IPS DF 4.7 (cell line): ENCODE measurements around the gene IKZF3.
"Not testable (repeated sequence)": the region's sequence is repeated elsewhere in the genome, so short reads cannot be mapped to it uniquely, and the experiment has no call there.

ENCODE experiments used
- DNase-seq: peaks from one replicate; pipeline ENCODE4 v3.0.0-alpha.2; 2013; ENCODE audit warnings: low spot score; ENCODE audit errors: extremely low read depth

The IKZF3 gene

DNA sequence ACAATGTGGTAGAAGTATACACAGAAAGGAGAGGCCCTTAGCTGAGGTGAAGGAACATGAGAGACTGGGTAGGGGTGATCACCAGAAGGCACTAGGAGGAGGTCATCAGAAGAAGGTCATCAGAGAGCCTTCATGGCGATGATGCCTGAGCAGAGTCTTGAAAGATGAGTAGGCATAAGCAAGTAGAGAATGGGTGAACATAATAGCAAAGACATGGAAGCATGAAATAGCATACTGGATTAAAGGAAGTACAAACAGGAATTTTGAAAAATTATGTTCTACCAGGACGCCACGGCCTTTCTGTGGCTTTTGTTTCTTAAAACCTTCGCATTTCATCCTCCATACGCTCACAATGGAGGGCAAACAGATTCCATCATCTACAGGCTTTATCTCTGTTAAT is 2.9 kb downstream of the IKZF3 start:
- no peak for DNase-seq

DNA sequence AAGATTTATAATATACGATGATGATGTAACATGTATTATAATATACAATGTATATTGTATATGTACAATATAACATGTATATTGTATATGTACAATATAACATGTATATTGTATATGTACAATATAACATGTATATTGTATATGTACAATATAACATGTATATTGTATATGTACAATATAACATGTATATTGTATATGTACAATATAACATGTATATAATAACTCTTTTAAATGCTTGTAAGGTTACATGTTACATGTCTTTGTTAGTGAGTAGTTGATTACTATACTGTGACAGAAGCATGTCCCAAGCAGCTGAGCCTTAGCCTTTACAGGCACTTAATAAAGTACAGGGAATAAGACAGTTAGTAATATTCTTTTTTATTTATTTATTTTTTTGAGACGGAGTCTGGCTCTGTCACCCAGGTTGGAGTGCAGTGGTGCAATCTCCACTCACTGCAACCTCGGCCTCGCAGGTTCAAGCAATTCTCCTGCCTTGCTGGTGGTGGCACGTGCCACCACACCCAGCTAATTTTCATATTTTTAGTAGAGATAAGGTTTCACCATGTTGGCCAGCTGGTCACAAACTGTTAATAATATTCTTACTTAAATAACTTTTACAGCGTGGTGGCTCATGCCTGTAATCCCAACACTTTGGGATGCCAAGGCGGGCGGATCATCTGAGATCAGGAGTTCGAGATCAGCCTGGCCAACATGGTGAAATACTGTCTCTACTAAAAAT is 8.0 kb downstream of the IKZF3 start:
- not testable (repeated sequence) for DNase-seq

DNA sequence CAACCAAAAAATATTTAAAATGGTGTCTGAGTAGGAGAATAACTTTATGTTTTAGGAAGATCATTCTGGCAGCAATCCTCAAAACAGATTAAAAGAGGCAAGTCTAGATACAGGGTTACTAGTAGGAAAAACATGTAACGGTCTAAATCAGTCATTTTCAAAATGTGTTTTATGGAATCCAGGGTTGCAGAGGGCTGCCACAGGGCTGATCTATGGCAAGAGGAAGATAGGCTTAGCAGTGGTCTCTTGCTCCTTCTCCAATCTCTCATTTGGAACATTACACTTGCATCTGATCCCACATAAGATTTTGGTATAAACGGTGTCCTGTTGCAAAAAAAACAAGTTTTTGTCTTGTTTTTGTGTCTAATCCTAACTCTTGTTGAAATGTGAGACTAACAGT is 9.2 kb downstream of the IKZF3 start:
- no peak for DNase-seq

DNA sequence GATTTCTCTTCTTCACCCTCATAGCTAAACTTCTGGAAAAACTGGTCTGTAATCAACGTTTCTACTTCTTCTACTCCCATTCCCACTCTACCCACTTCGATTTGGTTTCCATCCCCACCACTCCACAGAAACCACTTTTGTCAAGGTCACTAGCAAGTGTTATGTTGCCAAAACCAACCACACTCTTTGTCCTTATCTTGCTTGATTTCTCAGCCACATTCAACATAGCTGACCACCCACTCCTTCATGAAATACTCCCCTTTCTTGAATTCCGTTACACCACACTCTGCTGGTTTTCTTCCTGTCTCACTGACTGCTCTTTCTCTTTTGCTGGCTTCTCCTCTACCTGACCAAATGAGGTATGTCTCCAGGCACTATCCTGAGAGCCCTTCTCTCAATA is 11.9 kb downstream of the IKZF3 start:
- no peak for DNase-seq

DNA sequence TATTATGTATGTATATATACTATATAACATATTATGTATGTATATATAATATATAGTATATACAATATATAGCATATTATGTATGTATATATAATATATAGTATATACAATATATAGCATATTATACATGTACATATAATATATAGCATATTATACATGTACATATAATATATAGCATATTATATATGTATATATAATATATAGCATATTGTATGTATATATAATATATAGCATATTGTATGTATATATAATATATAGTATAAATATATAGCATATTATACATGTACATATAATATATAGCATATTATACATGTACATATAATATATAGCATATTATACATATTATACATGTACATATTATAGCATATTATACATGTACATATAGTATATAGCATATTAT is 13.9 kb downstream of the IKZF3 start:
- not testable (repeated sequence) for DNase-seq

DNA sequence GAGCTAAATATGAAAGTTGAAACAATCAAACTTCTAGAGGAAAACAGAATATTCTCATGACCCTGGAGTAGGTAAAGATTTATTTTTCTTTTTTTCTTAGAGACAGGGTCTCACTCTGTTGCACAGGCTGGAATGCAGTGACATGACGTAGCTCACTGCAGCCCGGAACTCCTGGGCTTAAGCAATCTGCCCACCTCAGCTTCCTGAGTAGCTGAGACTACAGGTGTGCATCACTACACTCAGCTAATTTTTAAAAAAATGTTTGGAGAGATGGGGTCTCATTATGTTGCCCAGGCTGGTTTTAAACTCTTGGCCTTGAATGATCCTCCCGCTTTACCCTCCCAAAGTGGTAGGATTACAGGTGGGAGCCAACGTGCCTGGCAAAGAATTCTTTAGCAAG is 15.5 kb downstream of the IKZF3 start:
- DNase-seq = no peak

DNA sequence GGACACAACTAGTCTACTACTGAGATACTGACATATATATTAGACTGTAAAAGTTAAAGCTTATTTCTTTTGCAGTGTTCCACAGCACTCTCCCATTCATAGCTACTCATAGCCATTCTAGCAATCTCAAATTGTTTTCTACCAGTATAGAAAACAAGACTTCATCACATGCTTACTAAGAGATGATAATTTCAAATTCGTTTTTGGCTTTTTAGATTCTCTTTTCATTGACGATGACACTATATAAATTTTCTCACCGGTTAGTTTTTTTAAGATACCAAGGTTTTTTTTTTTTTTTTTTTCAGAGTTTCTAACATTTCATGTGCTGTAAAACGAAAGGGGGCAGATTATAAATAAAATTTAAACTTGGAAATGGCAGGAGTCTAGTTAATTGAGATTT is 17.9 kb downstream of the IKZF3 start:
- no peak for DNase-seq

DNA sequence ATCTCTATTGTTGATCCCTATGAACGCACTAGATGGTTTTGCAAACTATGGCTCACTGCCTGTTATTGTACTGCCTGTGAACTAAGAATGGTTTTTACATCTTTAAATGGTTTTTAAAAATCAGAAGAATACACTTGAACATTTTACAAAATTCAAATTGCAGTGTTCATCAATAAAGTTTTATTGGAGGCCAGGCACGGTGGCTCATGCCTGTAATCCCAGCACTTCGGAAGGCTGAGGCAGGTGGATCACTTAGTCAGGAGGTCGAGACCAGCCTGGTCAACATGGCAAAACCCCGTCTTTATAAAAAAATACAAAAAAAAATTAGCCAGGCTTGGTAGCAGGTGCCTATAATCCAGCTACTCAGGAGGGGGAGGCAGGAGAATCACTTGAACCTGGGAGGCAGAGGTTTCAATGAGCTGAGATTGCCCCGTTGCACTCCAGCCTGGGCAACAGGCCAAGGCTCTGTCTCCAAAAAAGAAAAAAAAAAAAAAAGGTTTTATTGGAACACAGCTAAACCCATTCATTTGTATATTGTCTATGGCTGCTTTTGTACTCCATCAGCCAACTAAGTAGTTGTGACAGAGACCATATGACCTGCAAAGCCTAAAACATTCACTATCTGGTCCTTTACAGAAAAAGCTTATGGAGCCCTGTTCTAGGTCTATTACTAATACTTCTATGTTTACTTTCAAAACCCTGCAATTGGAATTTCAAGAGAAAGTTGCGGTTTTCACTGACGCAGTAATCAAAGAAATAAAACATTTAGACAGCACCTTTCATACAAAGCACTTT is 18.9 kb downstream of the IKZF3 start:
- DNase-seq = no peak

DNA sequence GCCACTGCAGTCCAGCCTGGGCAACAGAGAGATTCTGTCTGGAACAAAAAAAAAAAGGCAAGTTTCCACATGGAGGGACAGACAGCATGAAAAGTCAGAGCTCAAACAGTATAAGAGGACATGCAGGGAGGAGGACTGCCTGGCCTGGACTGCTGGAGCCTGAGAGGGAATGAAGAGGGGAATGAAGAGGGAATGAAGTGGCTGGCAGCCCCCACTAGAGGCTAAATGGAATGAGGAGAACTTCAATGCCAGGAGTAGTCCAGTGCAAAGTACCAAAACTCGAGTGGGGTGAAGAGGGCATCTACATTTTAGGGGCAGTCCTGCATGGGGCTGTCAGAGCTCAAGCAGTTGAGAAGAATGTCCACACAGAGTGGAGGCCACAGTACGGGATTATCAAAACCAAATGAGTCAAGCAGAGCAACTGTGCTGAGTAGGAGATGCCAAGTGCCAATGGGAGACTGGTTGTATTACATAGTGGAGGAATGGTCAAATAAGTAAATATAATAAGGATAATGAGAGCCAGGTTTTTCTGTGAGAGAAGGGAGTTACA is 22.9 kb downstream of the IKZF3 start:
- no peak for DNase-seq

DNA sequence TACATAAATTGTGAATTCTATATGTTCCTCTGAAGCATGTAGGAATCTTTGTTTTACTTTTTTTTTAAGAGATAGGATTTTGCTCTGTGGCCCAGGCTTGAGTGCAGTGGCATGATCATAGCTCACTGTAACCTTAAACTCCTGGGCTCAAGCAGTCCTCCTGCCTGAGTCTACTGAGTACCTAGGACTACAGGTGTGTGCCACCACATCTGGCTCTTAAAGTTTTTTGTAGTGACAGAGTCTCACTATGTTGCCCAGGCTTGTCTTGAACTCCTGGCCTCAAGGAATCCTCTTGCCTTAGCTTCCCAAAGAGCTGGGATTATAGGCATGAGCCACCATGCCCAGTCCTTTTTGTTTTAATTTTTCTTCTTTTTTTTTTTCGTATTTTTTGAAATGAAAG is 25.3 kb downstream of the IKZF3 start:
- no peak for DNase-seq

DNA sequence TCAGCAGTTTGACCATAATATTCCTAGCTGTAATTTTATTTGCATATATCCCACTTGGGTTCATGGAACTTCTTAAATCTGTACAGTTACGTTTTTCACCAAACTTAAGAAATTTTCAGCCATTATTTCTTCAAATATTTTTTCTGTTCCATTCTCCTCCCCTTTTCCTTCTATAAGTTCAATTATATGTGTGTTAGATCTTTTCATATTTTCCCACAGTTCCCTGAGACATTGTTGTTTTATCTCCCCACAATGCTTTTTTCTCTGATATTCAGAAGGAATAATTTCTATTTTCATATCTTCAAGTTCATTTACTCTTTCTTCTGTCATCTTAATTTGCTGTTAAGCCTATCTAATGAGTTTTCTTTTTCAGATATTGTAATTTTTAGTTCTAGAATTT is 26.1 kb downstream of the IKZF3 start:
- no peak for DNase-seq

DNA sequence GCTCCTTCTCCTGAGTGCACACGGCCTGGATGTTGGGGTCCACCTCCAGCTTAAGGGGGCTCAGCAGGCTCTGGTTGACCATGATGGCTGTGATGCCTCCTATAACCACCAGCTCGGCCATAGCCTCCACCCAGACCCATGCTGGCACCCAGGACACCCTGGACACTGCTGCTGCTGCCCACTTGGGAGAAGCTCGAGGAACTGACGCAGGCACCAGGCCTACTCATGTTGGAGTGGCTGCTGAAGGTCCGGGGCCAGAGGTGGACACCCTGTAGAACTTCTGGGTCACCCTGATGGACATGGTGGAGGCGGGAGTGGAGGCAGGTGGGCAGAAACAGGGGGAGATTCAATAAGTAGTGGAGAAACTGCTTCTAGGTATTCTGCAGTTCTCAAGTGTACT is 28.0 kb downstream of the IKZF3 start:
- no peak for DNase-seq

DNA sequence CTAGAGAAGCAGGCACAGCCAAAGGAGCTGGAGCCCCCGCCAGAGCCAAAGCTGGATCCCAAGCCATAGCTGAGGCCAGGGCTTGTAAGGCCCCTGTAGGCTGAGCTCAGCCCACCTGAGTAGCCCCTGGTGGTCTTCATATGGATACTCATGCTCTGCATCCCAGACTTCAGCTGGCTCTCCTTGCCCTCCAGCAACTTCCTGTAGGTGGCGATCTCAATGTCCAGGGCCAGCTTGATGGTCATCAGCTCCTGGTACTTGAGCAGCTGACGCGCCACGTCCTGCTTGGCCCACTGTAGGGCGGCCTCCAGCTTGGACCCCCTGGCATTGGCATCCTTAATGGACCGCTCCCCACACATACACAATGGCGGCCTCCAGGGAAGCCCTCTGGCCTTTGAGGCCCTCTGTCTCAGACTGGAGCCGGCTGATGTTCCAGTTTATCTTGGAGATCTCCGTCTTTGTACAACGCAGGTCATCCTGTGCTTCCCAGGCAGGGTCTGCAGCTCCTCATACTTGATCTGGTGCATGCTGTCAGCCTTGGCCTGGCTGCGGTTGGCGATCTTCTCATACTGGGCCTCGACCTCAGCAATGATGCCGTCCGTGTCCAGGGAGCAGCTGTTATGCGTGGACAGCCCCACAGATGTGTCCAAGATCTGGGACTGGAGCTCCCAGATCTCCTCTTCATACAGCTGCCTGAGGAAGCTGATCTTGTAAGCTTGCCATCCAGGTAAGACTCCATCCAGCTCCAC is 28.9 kb downstream of the IKZF3 start:
- peak; percentile 7 for DNase-seq

DNA sequence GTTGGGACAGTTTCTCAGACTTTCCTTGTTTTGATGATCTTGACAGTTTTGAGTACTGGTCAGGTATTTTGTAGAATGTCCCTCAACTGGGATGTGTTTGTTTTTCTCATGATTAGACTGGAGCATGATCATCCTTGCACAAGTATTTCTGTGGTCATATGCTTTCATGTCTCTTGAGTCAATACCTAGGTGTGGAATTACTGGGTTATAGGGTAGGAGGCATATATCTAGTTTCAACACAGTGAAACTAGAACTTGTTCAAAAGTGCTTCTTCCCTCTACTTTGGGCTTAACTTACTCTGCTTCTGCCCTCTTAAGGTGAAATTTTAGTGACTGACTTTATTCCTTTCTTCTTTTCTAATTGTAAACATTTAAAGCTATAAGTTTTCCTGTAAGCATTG is 30.1 kb downstream of the IKZF3 start:
- no peak for DNase-seq

DNA sequence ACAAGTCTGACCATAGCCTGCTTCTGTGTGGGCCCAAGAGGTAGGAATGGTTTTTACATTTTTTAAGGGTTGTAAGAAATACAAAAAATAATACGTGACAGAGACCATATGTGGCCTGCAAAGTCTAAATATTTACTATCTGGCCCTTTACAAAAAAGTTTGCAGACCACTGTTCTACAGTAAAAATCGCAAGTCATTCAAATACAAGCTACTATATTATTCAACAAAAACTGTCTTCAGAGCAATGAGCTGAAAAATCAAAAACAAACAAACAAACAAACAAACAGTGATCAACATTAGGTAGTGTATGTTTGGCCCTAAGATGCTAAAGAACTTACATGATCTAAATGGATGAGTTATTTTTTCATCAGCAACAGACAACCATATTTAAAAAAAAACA is 32.5 kb downstream of the IKZF3 start:
- DNase-seq = no peak

DNA sequence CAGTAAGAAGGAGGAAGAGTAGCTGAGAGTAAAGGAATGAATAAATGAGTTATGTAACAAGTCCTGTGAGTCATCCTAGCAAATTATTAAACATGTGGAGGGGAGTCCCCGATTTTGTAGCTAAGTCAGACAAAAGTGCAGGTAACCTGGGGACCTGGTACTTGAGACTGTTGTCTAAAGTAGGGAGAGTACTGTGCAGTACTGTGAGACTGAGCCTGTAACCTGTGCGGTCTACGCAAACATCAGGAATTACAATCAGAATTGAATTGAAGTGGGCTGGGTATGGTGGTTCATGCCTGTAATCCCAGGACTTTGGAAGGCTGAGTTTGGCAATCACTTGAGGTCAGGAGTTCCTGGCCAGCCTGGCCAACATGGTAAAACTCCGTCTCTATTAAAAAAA is 35.7 kb downstream of the IKZF3 start:
- DNase-seq = no peak

DNA sequence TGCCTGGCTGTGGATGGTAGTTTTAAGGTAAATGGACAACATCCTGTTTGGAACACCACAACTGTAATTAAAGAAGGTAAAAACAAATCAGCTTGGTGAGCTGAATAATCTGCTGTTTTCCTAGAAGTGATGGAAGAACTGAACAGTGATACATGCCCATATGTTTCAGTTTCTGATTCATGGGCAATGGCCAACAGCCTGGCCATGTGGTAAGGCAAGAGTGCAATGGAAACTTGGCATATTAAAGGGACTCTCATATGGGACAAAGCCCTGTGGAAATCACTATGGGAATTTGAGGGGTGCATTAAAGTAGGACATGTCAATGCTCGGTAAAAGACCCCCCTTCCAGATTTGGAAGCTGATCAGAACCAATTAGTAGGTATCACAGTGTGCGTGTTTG is 37.8 kb downstream of the IKZF3 start:
- DNase-seq = no peak

DNA sequence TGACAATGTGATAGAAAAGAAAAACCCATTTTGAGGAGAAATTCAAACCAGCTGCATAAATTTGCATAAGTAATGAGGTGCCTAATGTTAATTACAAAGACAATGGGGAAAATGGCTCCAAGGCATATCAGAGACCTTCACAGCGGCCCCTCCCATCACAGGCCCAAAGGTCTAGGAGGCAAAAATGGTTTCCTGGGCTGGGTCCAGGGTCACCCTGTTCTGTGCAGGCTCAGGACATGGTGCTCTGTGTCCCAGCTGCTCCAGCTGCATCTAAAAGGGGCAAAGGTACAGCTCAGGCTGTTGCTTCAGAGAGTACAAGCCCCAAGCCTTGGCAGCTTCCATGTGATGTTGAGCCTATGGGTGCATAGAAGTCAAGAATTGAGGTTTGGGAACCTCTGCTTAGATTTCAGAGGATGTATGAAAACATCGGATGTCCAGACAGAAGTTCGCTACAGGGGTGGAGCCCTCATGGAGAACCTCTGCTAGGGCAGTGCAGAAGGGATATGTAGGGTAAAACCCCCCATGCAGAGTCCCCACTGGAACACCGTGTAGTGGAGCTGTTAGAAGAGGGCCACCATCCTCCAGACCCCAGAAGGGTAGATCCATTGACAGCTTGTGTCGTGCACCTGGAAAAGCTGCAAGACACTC is 40.6 kb downstream of the IKZF3 start:
- DNase-seq = no peak

DNA sequence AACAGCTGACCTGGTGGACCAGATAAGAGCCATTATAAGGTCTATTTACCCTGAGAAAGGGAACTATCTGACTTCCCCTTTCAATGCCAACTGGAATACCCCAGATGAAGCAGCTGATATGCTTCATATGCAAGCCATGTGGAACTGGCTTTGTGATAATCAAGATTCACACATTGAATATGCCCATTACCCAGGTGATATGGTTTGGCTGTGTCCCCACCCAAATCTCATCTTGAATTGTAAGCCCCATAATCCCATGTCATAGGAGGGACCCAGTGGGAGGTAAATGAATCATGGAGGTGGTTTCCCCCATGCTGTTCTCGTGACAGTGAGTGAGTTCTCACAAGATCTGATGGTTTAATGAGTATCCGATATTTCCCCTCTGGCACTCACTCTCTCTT is 42.1 kb downstream of the IKZF3 start:
- DNase-seq = no peak

DNA sequence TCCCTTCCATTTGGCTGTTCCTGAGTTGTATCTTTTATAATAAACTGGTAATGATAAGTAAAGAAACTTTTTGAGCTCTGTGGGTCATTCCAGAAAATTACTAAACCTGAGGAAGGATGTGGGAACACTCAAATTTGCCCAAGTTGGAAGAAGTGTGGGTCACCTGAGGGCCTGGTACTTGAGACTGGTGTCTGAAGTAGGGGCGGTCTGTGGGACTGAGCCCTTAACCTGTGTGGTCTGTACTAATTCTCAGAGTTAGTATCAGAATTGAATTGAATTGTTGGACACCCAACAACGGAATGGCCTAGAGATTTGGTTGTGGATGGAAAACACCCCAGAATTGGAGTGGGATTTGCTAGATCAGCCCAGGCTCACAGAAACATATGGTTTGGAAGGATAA is 43.1 kb downstream of the IKZF3 start:
- no peak for DNase-seq

DNA sequence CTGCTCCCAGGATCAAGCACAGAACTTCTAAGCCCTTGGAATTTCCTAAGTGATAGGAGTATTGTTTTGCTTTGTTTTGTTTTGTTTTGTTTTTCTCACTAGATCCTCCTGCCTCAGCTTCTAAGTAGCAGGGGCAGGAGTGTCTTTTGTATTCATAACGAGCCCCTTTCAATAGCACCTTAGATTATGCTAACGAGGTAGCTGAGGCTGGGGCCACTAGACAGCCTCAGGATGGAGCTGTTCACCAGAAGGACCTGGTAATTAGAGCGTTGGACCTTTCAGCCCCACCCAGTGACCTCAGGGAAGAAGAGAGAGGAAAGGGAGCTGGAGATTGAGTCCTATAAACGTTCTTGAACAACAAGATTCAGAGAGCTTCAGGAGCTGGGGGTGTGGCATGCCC is 43.6 kb downstream of the IKZF3 start:
- DNase-seq = no peak
